GDM1 (cell line): ENCODE measurements around the gene WBP2.

Source experiments
- DNase-seq: peaks from one replicate; lab custom pipeline; 2025; lab: John Stamatoyannopoulos, UW

WBP2 gene

DNA sequence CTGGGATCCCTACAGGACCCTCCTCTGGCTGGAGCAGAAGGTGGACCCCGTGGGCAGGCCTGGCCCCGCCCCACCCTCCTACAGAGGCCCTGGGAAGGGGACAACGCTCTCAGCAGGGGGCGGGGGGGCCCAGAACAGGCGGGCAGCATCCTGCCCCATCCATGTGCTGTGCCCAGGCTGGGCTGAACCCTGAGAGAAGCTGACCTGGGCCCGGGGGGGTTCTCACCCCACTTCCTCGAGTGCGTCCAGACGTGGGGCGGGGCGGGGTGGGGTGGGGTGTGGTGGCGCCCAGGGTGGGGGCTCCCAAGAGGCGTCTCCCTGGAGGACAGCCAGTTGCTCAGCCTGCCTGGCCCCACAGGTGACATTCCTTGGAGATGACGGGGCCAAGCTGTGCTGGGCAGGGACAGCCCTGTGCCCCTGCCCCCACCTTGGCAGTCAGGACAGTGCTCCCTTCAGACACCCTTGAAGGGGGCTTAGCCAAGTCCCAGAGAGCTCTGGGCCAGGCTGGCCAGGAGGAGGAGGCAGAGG lies 10.5 kb downstream of the WBP2 start:
- no peak for DNase-seq

DNA sequence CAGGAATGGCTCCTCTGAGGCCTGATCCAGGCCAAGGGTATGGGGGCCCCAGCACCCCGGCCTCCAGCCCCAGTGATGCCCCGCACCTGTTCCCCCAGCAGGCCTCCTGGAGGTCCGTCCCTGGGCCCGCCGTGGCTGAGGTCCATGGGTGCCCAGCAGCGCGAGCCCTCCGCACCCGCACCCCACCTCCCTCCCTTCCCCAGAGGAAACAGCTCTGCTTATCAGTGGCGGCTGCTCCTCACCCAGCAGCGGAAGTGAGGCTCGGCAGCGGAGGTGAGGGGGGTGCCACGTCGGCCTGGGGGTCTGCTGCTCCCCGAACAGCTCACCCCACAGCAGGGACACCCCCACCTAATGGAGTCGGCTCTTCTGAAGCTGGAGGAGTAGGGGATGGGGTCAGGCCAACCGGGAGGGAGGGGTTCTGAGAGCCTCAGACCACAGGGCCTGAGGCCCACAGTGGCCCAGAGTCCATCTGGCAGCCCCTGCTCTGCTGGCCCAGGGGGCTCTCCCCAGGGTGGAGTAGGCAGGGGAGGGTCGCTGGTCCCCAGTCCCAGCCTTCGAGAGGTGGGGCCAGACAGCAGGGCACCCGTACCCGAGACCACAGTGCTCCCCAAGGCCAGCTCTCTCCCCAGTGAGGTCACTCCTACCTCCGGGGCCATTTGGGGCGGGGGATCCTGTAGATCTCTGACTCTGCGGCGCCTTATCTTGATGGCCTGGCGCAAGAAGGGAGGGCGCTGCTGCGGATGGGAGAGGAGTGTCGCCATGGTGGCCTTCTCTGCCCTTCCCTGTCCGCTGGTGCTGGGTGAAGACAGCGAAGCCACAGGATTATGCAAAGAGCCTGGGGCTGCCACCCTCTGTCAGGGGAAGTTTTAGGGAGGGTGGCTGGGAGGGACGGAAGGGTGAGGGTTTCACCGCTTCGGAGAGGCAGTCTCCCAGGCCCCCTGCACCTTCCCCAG lies 11.3 kb downstream of the WBP2 start, which contains the start of gene UNC13D:
Gene UNC13D, minus strand, starts transcription at position 828 of the 953 bp plus-strand sequence. Its CDS starts 67 bp downstream, at position 761.
- peak; percentile 67 for DNase-seq

DNA sequence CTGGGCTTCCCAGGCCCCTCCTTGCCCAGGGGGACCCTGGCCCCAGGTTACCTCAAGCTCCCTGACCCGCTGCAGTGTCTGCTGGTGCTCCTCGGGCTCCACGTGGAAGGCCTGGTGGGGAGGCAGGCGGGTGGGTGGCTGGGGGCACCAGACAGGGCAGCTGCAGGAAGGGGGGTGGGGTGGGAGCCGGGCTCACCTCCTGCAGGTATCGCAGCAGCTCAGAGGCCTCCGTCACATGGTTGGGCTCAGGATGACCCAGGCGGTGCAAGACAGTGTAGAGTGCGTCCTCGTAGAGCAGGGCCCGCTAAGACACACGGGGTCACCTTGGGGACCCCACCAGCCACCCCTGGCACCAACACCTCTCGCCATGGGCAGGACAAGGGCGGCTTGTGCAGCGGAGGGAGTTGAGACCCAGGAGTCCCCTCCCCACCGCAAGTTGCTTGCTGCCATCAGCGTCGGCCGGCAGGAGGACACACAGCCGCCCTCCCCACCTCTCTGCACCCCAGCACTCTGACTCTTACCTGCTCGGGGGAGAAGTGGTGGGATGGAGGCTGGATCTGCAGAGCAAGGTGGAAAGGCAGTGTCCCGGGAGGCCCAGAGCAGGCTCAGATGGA lies 12.1 kb downstream of the WBP2 start:
- DNase-seq, result no peak

DNA sequence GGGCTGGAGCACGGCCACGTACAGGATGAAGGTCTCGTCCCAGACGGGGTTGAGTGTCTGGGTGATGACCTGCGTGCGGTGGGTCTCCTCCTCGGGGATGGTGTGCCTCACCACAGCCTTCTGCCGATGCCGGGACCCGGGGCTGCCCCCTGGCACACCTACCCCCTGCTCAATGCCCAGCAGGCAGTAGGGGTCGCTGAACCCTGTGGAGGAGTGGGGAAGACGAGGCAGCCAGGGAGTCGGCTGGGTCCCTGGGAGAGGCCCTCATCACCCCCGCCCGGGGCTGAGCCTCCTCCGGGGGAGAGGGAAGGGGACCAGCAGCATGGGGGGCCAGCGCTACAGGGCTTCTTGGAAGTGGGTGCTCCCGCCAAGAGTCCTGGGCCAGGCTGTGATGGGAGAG lies 12.7 kb downstream of the WBP2 start:
- no peak for DNase-seq

DNA sequence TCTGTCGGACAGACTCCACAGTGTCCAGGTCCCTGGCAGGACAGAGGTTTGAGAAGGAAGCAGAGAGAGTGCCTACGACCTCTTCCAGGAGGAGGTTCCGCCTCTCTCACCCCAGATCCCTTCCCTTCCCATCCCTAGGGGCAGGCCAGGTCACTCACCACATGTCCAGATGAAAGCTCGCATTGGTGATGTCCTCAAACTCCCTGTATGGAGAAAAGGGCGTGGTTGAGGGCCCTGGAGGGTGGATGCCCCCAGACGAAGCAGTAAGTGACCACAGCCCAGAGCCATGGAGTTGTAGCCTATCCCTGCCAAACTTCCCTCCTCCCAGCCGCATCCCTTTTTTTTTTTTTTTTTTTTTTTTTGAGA lies 14.4 kb downstream of the WBP2 start:
- no peak for DNase-seq

DNA sequence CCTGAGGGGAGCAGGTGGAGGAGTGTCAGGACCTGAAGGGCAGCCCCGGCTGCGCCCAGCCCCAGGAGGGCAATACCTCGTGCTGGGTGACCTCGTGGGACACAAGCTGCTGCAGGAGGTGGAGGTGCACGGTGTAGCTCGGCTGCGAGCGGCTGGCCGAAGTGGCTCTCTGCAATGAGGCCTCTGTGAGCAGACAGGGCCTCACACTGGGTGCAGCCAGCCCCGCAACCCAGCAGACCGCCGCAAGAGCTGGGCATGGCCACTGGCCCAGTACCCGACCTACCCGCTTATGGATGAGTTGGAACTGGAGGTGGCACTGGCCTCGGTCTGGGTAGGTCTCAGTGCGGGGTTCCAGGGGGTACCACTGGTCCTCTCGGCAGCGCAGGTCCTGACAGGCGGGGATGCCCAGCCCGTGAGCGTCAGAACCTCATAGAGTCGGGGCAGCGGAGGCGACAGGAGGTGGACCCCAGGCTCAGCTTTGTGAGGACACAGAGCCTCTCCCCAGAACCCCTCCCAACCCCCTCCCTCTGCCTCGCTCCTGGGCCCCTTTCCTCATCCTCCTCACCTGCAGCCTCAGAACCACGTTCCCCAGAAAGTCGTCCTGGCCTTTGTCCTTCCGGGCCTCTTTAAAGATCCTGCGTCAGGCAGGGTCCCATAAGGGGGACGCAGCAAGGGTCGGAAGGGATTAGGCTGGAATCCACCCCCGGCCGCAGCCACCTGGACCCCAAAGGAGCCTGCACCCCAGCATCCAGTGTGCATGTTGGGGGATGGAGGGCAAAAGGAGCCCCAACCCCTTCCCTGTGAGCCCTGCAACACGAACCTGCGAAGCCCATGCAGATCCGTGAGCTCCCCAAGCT lies 15.0 kb downstream of the WBP2 start:
- no peak for DNase-seq

DNA sequence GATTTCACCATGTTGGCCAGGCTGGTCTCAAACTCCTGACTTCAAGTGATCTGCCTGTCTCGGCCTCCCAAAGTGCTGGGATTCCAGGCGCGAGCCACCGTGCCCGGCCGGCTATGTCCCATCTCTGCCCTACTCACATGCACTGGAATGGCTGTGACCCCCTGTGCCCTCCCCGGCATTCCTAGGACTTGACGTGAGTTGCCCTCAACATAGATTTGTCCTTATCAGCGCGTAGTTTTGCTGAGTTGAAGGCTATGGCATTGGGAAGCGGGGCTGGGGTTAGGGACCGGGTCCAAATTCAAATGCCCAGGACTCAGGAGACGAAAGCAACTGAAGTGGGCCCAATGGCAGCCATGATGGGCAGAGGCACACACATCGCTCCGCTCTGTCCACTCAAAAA lies 16.7 kb downstream of the WBP2 start:
- DNase-seq, result no peak

DNA sequence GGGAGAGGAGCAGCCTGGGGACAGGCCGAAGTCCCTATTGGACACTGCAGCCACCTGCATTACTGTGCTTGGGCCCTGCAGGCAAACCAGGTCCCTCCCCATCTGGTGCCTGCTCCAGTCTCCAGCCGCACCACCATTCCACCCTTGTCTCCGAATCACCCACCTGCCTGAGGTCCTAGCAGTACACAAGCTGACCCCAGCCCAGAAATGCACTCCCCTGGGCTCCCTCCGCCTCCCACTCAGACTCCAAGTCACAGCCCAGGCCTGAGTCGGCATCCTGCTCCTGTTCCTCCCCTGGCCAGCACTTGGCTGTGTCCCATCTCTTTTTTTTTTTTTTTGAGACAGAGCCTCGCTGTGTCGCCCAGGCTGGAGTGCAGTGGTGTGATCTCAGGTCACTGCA lies 17.2 kb downstream of the WBP2 start:
- DNase-seq, result no peak

DNA sequence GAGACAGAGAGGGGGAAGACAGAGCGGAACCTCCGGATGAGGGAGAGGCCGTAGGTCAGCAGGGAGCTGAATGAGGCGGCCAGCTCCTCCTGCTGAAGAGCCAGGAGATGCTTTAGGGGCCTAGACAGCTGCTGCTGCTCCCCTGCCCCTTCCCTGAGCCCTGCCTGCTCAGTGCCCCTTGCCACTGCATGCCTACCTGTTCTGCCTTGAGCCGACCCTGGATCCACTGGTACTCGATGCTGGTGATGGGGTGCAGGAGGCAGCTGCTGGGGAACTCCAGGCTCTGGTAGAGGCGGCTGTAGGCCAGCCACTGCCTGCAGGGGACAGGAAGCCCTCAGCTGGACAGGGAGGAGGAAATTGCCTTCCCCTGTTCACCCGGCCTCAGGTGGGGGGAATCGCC lies 18.5 kb downstream of the WBP2 start:
- no peak for DNase-seq

DNA sequence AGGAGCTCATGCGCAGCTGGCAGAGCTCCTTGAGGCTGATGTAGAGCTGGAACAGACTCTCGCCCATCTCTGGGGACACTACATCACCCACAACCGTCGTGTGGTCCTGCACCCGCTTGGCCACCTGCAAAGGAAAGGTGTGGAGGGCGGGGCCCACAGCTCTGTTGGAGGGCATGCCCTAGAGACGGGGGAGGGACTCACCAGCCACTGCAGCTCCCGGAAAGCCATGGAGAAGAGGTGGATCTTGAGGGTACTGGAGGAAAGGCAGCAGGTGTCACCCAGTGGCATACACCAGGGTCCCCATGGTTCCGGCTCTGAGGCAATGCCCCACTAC lies 19.5 kb downstream of the WBP2 start:
- no peak for DNase-seq

DNA sequence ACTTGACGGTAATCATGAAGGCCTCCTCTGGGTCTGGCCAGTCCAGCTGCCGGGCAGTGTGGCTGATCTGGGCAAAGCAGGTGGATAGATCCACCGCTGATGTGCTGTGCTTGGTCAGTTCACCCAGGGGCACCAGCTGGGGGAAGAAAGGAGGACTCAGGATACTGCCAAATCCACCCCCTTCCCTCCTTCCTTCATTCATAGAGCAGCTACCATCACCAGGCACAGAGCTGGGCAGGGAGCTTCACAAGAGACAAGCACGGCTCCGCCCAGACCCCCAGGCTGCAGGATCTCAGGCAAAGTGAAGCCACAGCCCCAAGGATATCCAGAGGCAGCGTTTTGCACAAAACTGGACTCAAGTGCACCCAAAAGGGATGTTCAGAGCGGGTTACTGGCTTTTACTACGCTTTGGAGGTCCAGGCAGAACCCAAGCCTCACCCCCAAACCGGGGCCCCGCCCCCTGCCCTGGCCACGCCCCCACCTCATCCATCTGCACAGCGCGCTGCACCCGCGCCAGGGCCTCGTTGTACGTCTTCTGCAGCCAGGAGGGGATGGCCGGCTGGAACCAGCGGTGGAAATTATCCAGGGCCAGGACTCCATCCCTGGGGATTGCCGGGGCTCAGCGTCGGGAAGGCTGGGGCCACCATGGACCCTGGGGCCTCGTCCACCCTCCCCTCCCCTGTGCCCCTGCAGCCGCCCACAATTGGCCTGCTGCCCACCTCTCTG lies 20.0 kb downstream of the WBP2 start:
- DNase-seq, result no peak

DNA sequence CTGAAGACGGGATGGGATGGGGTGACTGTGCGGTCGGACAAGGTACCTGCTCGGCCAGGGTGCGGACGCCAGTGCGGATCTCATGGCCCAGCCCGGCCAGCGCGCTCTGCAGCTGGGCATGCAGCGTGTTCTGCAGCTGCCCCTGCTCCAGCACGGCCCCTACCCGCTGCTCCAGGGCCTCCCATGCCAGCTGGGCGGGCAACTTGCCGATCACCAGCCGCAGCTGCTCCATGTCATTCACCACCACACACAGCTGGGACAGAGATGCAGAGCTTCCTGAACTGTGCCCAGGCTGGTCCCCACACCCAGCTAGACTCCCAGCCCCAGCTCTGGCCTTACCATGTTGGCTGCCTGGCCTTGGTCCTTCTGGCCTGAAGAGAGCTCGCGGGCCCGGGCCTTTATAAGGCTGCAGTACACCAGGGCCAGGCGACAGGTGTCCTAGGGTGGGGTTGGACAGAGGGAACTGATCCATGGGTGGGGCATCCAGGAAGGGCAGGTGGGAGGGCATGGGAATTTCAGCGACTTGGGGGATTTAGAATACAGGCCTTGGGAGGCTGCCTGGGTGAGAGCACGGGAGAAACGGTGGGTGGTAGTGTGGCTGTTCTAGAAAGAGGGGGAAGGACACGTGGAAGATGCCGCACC lies 20.7 kb downstream of the WBP2 start:
- DNase-seq, result no peak

DNA sequence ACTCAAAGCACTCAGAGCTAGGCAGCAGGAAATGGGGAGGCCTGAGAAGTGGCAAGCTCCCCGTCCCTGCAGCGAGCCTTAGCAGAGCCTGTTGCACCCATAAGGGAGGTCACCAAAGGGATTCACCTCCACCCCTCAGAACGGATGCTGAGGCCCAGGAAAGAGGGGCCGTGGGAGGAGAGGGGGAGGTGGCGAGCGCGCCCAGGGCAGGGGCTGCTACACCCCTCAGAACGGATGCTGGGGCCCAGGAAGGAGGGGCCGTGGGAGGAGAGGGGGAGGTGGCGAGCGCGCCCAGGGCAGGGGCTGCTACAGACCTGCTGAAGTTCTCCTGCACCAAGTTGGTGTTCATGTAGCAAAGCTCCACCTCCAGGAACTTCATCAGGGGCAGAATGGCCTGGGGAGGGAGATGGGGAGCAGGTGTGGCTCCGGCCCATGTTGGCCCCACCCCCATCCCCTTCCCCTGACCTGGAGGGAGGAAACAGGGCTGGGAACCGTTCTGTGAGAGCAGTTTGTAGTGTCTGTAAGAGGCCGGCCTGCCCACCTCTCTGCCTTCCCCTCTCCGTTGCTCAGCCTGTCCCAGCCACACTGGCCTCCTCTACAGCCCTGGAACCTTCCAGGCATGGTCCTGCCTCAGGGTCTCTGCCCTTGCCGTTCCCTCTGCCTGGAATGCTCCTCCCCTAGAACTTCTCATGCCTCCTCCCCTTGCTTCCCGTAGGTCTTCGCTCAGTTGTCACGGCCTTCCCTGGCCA lies 22.3 kb downstream of the WBP2 start:
- DNase-seq, result no peak

DNA sequence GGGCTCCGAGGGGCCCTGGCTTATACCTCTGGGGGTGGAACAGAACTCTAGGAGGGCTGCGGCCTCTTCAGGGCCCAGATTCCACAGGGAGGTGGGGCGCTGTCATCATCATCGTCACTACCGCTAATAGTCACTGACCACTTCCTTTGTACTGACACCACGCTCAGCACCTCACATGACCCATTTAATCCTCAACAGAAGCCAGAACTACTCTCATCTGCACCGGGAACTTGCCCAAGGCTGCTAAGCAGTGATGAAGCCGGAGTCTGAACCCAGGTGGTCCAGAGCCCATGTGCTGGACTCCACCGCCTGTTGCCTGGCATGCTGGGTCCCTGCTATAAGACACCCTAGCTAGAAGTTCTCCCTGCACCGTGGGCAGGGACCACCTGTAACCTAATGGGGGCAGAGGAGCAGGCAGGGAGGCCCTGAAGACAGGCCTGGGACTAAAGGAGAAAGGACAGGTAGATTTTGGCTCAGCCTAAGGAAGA lies 22.9 kb downstream of the WBP2 start:
- DNase-seq, result no peak

DNA sequence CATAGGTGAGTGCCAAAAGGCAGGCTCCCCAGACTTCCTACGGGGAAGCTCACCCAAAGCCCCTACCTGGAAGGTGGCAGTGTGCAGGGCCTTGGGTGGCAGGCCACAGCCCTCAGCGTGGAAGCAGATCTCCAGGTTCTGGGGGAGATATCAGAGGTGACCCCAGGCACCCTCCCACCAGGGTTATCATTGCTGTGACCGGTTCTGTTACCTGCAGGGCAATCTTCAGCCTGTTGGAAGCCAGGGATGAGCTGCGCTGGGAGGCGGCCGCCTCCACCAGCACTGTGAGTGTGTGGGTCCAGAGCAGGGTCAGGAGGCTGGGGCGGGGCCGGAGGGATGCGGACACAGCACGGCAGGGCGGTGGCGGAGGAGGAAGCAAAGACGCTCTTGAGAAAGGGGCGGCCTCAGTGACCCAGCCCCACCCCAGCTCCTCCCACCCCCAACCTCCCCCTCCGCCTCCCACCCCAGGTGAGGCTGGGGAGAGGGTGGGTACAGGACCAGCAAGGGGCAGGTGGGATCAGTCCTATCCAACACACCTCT lies 24.0 kb downstream of the WBP2 start:
- DNase-seq, result no peak

DNA sequence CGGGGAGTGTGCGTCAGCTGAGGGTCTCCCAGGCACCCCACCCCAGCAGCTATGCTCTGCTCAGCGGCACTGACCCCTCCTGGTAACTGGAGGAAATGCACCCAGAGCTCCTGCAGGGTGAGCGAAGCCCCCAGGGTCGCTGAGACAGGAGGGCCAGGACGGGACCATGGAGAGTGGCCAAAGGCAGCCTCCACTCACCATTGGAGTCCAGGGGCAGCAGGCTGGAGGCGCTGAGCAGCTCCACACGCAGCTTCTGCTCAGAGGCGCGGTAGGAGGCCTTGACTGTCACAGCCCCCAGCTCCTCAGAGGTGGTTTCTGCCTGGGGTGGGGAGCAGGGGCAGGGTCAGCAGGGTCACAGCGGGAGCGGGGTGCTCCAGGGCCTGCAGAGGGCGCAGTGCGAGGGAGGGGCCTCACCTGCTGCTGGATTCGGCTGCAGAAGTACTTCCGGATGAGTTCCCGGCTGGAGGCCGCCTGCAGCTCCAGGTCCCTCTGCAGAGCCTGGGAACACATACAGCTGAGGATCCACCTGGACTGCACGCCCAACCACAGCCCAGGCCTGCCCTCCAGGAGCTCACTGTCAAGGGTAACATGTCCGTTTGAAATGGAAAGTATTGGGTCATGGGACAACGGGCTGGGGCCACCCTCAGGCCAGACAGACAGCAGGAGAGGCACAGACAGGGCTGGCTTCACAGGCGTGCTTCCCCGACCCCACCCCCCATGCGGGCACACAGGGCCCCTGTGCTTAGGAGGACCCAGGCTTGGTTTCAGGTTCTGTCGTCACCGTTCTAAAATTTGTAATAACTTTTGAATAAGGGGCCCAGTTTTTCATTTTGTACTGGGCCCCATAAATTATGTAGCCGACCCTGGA lies 24.7 kb downstream of the WBP2 start:
- no peak for DNase-seq

DNA sequence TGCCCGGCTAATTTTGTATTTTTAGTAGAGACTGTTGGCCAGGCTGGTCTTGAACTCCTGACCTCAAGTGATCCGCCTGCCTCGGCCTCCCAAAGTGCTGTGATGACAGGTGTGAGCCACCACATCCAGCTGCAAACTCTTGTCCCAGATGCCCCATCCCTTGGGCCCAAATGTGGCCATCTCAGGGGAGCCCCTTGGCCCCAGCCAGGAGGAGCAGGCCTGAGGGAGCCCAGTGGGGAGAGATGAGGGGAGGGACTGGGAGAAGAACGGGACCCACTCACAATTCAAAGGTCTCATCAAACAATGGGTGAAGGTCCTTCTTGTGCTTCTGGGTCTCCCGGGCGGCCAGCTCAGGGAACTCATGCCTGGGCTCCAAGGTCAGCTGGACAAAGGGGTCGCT lies 25.4 kb downstream of the WBP2 start:
- no peak for DNase-seq

DNA sequence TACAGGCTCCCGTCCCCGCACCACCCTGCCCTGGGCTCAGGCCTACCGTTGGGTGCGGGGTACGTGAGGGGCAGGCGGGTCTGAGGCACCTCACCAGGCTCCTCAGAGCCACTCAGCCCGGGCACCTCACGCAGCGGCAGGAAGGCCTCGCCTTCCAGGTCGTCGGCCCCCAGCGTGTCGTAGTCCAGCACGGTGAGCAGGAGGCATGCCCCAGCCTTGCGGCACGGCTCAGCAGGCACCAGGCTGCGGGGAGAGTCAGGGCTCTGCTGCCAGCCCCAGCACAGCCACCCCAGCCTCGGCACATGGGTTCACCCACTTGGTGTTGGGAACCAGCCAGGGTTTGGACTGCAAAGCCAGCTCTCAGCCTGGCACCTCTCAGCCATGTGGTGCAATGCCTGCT lies 26.4 kb downstream of the WBP2 start:
- DNase-seq, result no peak

DNA sequence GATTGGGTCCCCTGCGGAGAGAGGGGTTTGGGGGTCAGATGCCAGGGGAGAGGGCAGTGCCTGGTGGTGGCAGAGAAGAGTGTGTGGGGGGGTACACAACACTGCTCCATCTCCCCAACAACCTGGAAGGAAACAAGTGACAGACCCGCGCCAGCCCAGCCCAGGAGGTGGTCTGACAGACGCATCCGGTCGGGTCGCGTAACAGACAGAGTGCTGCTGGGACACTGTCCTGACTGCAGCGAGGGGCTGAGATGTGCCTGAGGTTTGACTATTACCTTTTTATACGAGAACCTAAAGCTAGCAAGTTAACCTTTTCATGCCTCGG lies 27.1 kb downstream of the WBP2 start:
- no peak for DNase-seq
